ENCODE measurements around the gene SVOPL. TPM values are rescaled to one million over a fixed set of nuclear protein-coding genes. Genes with fewer than 3 reads are reported as not detected.

Gene SVOPL
- total RNA-seq, 1 experiment from 2014 or later = not detected

- no peak overlapping the region for H3K4me3 ChIP-seq
- no peaks in the 10 kb centered on the region for H3K4me1 ChIP-seq (replicated peaks)
- H3K36me3 ChIP-seq = no peaks in the 10 kb centered on the region
- H3K9me3 ChIP-seq (replicated peaks) = no peaks in the 10 kb centered on the region
- DNase-seq (ENCODE audit: low read depth in 1 of 2, low spot score in 2 of 2) = no peak
- no peaks in the 10 kb centered on the region for H3K27me3 ChIP-seq (replicated peaks)
- no peak overlapping the region for H3K27ac ChIP-seq
These were observed 38.2 kb downstream of the SVOPL start for GRCh38 chr7:138662991-138663320.

- no peaks in the 10 kb centered on the region for H3K27me3 ChIP-seq (replicated peaks)
- no peak overlapping the region for H3K4me3 ChIP-seq
- no peaks in the 10 kb centered on the region for H3K36me3 ChIP-seq
- H3K4me1 ChIP-seq (replicated peaks) = no peaks in the 10 kb centered on the region
- no peaks in the 10 kb centered on the region for H3K9me3 ChIP-seq (replicated peaks)
- DNase-seq (ENCODE audit: low read depth in 1 of 2, low spot score in 2 of 2) = no peak
- no peak overlapping the region for H3K27ac ChIP-seq
These were observed 38.8 kb downstream of the SVOPL start for GRCh38 chr7:138662076-138662990.

GRCh38 chr7:138661069-138661635, 40.0 kb downstream of the SVOPL start:
- no peak for DNase-seq (ENCODE audit: low read depth in 1 of 2, low spot score in 2 of 2)
- Histone ChIP-seq H3K9me3 (replicated peaks) (no peaks in the 10 kb centered on the region), H3K27me3 (replicated peaks) (no peaks in the 10 kb centered on the region), H3K4me3 (no peak overlapping the region), H3K4me1 (replicated peaks) (no peaks in the 10 kb centered on the region), H3K27ac (no peak overlapping the region), H3K36me3 (no peaks in the 10 kb centered on the region)

DNA sequence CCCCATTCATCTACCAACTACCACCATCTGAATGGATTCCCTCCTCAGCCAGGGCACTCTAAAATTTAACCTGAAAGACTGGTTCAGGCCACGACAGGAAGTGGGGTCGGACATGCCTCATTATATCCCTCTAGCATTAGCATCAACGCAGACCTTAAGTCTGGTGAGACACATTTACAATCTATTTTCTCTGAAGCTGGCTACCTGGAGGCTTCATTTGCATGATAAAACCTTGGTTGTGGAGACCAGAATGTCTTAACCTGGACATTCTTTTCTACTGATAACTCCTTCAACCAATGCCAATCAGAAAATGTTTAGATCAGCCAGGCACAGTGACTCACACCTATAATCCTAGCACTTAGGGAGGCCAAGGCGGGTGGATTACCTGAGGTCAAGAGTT, 42.3 kb downstream of the SVOPL start:
- Histone ChIP-seq H3K9me3 (replicated peaks) (0 out of 2 replicates have a peak, but pooled peaks cover 3% of the 10 kb centered on the region), H3K4me1 (replicated peaks) (no peaks in the 10 kb centered on the region), H3K4me3 (no peak overlapping the region), H3K36me3 (no peaks in the 10 kb centered on the region), H3K27ac (no peak overlapping the region), H3K27me3 (replicated peaks) (no peaks in the 10 kb centered on the region)
- no peak for DNase-seq (ENCODE audit: low read depth in 1 of 2, low spot score in 2 of 2)

DNA sequence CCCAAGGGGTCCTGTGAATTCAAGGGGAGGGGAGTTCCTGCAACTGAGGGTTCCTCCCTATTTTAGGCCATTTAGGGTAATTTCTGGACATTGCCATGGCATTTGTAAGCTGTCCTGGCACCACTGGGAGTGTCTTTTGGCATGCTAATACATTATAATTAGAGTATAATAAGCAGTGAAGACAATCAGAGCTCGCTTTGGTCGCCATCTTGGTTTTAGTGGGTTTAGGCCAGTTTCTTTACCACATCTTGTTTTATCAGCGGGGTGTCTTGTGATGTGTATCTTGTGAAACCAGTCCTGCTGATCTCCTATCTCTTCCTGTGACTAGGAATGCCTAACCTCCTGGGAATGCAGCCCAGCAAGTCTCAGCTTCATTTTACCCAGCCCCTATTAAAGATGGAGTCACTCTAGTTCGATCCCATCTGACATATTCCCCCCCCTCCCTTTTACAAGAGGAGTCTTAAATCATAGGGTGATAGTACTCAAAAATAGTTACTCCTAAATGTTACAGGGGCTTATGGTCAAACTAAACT, 43.2 kb downstream of the SVOPL start:
- no peaks in the 10 kb centered on the region for H3K36me3 ChIP-seq
- no peaks in the 10 kb centered on the region for H3K27me3 ChIP-seq (replicated peaks)
- no peak overlapping the region for H3K4me3 ChIP-seq
- H3K9me3 ChIP-seq (replicated peaks) = 0 out of 2 replicates have a peak, but pooled peaks cover 3% of the 10 kb centered on the region
- no peak for DNase-seq (ENCODE audit: low read depth in 1 of 2, low spot score in 2 of 2)
- no peak overlapping the region for H3K27ac ChIP-seq
- H3K4me1 ChIP-seq (replicated peaks) = no peaks in the 10 kb centered on the region

- Histone ChIP-seq H3K4me1 (replicated peaks) (no peaks in the 10 kb centered on the region), H3K4me3 (no peak overlapping the region), H3K27me3 (replicated peaks) (no peaks in the 10 kb centered on the region), H3K9me3 (replicated peaks) (0 out of 2 replicates have a peak, but pooled peaks cover 3% of the 10 kb centered on the region), H3K27ac (no peak overlapping the region), H3K36me3 (no peaks in the 10 kb centered on the region)
- no peak for DNase-seq (ENCODE audit: low read depth in 1 of 2, low spot score in 2 of 2)
These were observed 44.2 kb downstream of the SVOPL start for GRCh38 chr7:138656952-138657351.

- no peaks in the 10 kb centered on the region for H3K27me3 ChIP-seq (replicated peaks)
- no peak overlapping the region for H3K4me3 ChIP-seq
- H3K4me1 ChIP-seq (replicated peaks) = no peaks in the 10 kb centered on the region
- 0 out of 2 replicates have a peak, but pooled peaks cover 3% of the 10 kb centered on the region for H3K9me3 ChIP-seq (replicated peaks)
- no peak for DNase-seq (ENCODE audit: low read depth in 1 of 2, low spot score in 2 of 2)
- no peak overlapping the region for H3K27ac ChIP-seq
- no peaks in the 10 kb centered on the region for H3K36me3 ChIP-seq
These were observed 46.5 kb downstream of the SVOPL start for GRCh38 chr7:138654616-138655015.

GRCh38 chr7:138649506-138649905, 51.7 kb downstream of the SVOPL start:
- H3K9me3 ChIP-seq (replicated peaks) = peaks cover 3% of the 10 kb centered on the region; the same call in 1 of the 2 replicates
- no peaks in the 10 kb centered on the region for H3K36me3 ChIP-seq
- no peaks in the 10 kb centered on the region for H3K27me3 ChIP-seq (replicated peaks)
- no peaks in the 10 kb centered on the region for H3K4me1 ChIP-seq (replicated peaks)
- no peak for DNase-seq (ENCODE audit: low read depth in 1 of 2, low spot score in 2 of 2)
- no peak overlapping the region for H3K4me3 ChIP-seq
- no peak overlapping the region for H3K27ac ChIP-seq

GRCh38 chr7:138645284-138645683, 55.9 kb downstream of the SVOPL start:
- Histone ChIP-seq H3K27me3 (replicated peaks) (no peaks in the 10 kb centered on the region), H3K4me3 (no peak overlapping the region), H3K27ac (no peak overlapping the region), H3K9me3 (replicated peaks) (peaks cover 3% of the 10 kb centered on the region; the same call in 1 of the 2 replicates), H3K36me3 (no peaks in the 10 kb centered on the region), H3K4me1 (replicated peaks) (no peaks in the 10 kb centered on the region)
- DNase-seq (ENCODE audit: low read depth in 1 of 2, low spot score in 2 of 2) = no peak

GRCh38 chr7:138632826-138633602, 68.1 kb downstream of the SVOPL start:
- Histone ChIP-seq H3K4me1 (replicated peaks) (no peaks in the 10 kb centered on the region), H3K27ac (no peak overlapping the region), H3K9me3 (replicated peaks) (no peaks in the 10 kb centered on the region), H3K27me3 (replicated peaks) (no peaks in the 10 kb centered on the region), H3K36me3 (no peaks in the 10 kb centered on the region), H3K4me3 (no peak overlapping the region)
- no peak for DNase-seq (ENCODE audit: low read depth in 1 of 2, low spot score in 2 of 2)

GRCh38 chr7:138632384-138632783, 68.8 kb downstream of the SVOPL start:
- H3K27me3 ChIP-seq (replicated peaks) = no peaks in the 10 kb centered on the region
- no peak for DNase-seq (ENCODE audit: low read depth in 1 of 2, low spot score in 2 of 2)
- H3K27ac ChIP-seq = no peak overlapping the region
- H3K4me1 ChIP-seq (replicated peaks) = no peaks in the 10 kb centered on the region
- no peak overlapping the region for H3K4me3 ChIP-seq
- H3K36me3 ChIP-seq = no peaks in the 10 kb centered on the region
- H3K9me3 ChIP-seq (replicated peaks) = no peaks in the 10 kb centered on the region

- Histone ChIP-seq H3K36me3 (no peaks in the 10 kb centered on the region), H3K27me3 (replicated peaks) (no peaks in the 10 kb centered on the region), H3K4me1 (replicated peaks) (no peaks in the 10 kb centered on the region), H3K4me3 (no peak overlapping the region), H3K9me3 (replicated peaks) (no peaks in the 10 kb centered on the region), H3K27ac (no peak overlapping the region)
- DNase-seq (ENCODE audit: low read depth in 1 of 2, low spot score in 2 of 2) = no peak
These were observed 71.0 kb downstream of the SVOPL start for GRCh38 chr7:138630059-138630610.

DNA sequence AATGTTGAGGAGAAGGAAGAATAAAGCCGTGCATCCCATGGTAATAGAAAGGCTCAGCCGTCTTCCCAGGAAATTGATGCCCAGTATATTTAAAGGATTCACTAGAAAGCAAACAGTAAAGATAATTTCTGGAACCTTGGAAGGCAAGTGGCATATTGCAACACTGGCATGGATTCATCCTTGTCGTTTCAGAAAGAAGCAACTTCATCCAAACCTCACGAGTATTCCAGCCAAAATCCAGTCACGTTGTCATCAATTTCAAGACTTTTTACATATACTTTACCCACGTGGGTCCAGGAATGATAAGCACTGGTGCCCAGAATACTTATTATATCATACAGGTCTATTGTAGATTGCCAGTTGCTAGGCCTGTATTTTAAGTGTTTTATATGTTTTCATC, 73.8 kb downstream of the SVOPL start:
- Histone ChIP-seq H3K36me3 (no peaks in the 10 kb centered on the region), H3K27ac (no peak overlapping the region), H3K27me3 (replicated peaks) (no peaks in the 10 kb centered on the region), H3K4me1 (replicated peaks) (no peaks in the 10 kb centered on the region), H3K4me3 (no peak overlapping the region), H3K9me3 (replicated peaks) (no peaks in the 10 kb centered on the region)
- no peak for DNase-seq (ENCODE audit: low read depth in 1 of 2, low spot score in 2 of 2)

Data from SJSA1 (cell line).